HG03460 (cell line): ENCODE measurements around the gene SHCBP1L.

Source experiments
- ATAC-seq: cut with Tn5 transposase; IDR thresholded peaks from one replicate; pipeline ENCODE4 v1.9.1; 2021; ENCODE audit not compliant: unreplicated experiment

SHCBP1L gene

DNA sequence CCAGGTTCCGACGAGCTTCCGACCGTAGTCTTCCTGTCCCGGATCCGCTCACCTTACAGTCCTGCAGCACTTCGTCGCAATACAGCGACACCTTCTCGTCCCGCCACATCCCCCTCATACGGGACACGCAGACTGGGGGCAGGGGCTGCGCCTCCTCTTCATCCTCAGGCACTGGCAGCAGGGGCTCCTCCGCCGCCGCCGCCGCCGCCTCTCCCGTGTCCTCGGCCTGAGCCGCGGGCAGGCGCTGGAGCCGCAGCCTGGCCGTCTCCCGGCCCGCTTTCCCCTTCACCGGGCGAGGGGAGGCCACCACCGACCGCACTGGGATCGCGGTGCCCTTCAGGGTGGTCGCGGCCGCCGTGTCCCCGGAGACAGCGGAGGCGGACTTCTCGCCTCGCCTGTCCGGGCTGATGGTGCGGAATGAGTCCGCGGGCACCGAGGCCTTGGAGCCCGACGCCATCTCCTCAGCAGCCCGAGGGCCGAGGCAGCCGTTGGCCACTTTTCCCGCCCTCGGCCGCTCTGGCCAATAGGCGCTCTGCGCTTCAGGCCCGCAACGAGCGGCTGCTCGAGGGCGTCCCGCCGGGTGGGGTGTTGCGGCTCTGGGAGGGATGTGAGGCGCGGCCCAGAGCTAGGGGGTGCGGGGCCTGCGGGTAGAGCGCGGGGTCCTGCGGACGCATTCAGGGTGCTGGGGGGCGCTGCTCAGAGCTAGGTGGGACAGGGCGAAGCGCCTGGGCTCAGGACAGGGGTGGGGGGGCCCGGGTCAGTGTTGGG is at the start of gene SHCBP1L:
Gene SHCBP1L (minus strand): TSS at position 490 of the 768 bp plus-strand sequence. CDS start 33 bp downstream, at position 457.
- no peak for ATAC-seq

DNA sequence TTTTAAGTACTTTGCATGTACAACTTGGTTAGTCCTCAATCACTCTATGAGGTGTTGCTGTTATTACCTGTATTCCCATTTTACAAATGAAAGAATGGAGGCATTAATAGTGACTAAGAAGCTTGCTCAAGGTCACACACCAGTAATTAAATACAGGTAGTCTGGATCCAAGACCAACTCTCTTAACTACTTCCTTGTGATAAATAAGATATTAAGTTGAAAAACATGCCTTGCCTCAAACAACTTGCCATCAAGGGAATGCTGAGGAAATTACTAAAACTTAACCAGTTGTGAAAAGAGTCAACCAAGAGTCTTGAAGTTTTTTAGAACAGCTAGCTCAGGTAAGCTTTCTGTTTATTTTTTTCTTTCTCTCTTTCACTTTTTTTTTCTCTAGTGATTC is 49.3 kb upstream of the SHCBP1L start:
- no peak for ATAC-seq

DNA sequence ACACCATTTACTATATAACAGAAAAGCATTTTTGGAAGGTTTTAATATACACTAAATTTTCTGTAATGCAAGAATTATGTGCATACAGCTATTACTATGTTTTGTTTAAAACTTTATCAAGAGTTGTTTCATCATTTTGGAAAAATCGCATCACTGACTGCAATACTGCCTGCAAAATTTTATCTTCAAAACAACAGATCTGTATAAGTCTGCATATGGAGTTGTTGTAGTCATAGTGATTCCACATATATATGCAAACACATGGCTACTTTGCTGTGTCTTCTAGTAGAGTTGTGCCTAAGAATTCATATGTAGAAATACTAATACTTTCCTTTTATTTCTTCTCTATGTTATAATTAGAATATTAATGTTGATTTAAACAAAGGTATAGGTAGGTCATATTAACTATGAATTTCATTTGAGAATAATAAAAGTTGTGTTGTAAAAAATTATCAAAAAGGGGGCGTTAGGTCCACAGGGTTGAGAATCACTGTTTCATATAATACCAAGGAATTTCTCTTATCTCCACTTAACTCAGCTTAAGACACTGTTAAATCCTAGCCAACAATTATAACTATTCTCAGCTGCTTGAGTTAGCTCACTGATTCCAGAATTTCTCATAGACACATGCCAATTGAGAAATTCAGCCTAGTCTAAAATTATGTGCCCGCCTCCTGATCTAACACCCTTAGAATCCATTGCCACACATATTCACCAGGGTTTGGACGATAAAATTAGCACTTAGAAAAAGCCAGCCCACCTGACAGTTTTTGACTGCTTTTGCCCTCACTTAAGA is 47.4 kb upstream of the SHCBP1L start:
- ATAC-seq = no peak

GRCh38 chr1:182998482-182998881 is 45.5 kb upstream of the SHCBP1L start:
- no peak for ATAC-seq

GRCh38 chr1:182996816-182997215 is 43.9 kb upstream of the SHCBP1L start:
- ATAC-seq = no peak

DNA sequence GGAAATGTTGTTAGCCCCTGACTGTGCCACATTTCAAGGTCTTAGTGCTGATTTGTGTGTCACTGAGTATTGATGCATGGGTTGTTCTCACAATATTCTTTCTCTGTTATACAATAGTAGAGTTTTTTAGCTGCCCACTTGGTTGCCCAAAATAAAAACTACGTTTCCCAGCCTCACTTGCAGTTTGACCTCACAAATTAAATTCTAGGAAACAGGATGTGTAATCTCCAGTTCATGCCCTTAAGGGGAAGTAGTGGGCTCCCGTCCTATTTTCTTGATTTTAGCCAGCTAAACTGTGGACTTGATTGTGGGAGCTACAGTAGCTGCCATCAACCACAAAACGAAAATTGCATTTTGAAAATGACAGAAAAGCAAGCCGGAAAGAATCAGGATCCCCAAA is 42.9 kb upstream of the SHCBP1L start:
- no peak for ATAC-seq

DNA sequence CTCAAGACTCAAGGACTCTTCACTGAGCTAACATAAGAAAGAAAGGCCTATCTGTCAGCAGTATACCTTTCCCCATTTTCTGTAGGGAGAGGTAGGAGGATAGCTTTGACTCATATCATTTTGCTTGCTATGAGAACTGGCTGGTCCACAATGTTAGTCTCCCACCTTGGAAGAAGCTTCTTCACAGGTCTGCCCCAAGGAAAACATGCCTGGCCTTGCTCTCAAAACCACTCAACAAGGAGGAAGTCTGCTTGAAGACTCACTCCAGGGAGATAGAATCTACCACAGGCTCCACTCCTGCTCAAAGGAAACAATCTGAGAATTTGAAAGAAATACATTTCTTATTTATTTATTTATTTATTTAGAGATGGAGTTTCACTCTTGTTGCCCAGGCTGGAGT is 40.8 kb upstream of the SHCBP1L start:
- ATAC-seq = no peak

DNA sequence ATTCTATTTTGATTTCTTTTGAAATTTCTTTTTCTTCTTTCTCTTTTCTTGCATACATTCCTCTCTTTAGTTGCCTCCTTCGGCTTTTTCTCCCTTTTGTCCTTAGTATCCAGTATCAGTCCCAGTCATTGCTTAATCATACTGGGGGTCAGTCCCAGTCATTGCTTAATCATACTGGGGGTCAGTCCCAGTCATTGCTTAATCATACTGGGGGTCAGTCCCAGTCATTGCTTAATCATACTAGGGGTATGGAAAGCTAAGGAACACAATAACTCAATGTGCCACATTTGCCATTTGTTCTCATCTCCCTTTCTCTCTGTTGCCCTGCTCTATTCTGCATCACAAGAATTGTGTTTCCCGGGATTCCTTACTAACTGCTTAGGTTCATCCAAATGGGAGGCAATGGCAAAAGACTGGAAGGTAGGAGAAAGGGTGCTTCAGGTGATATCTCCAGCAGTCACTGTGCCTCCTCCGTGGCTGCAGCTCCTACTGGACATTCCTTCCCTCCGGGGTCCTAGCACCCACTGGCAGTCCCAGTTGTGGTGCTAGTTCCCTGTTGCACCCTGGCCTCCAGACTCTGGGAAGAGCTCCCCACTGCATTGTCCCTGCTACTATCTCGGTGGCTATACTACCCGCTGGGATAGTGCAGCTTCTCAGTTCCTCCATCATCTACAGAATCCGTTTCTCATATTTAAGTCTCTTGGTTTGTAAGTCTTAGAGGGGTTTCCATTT is 37.6 kb upstream of the SHCBP1L start:
- no peak for ATAC-seq

- ATAC-seq = no peak
Observed at GRCh38 chr1:182985876-182986275, 32.9 kb upstream of the SHCBP1L start.

GRCh38 chr1:182984621-182985020 is 31.7 kb upstream of the SHCBP1L start:
- no peak for ATAC-seq

- ATAC-seq = no peak
Observed at GRCh38 chr1:182984138-182984537, 31.2 kb upstream of the SHCBP1L start.

GRCh38 chr1:182978151-182978853 is 25.3 kb upstream of the SHCBP1L start:
- no peak for ATAC-seq

GRCh38 chr1:182977480-182977879 is 24.5 kb upstream of the SHCBP1L start:
- no peak for ATAC-seq

DNA sequence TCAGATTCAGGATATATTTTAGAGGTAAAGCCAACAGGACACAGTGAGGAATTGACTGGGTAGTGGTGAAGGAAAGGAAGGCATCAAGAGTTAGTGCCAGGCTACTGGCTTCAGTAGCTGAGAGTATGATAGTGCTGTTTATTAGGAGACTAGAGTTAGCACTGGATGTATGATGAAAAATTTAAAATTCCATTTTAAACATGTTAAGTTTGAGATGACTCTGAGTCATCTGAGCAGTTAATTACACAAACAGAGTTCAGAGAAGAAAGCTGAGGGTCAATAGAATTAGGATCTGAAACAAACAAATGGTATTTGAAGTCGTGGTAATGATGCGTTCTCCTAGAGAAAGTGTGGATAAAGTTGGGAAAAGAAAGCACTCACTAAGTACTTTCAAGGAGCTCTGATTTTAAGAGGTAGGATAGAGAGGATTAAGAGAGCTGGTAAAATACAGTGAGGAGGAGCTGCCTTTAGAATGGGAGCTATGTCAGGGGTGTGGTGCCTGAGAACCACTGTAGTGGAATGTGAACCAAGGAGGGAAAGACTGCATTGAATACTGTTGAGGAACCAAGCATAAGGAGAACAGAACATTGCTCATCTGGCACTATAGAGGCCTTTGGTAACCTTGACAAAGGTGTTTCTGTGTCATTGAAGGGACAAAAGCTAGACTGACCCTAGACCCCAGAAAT is 21.7 kb upstream of the SHCBP1L start:
- ATAC-seq = no peak

GRCh38 chr1:182972829-182973228 is 19.9 kb upstream of the SHCBP1L start:
- no peak for ATAC-seq

DNA sequence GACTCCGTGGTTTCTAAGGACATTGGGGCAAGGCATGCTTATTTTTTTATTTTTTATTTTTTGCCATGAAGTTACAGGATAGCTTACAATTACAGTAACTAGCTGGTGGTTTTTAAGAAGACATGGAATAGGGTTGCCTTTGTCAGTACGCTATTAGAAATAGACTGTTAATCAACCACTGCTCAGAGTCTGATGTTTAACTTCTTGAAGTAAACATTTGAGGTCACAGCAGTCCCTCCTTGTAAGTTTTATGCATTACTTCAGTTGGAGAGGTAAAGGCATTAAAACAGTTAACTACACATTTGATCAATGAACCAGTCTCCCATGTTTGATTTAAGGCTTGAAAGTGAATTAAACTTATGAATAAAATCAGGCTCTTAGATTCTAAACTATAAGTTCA is 19.3 kb upstream of the SHCBP1L start:
- no peak for ATAC-seq

- ATAC-seq = no peak
Observed at GRCh38 chr1:182971219-182971618, 18.3 kb upstream of the SHCBP1L start.

- no peak for ATAC-seq
Observed at GRCh38 chr1:182968836-182969734, 16.1 kb upstream of the SHCBP1L start.

GRCh38 chr1:182968151-182968741 is 15.3 kb upstream of the SHCBP1L start:
- ATAC-seq = no peak
